GM12878 (cell line): ENCODE data around the gene CLIP3. TPM values are rescaled to one million over a fixed set of nuclear protein-coding genes. Genes with fewer than 3 reads are reported as not detected.

ENCODE experiments used
- ATAC-seq: fragments of 200-7000 bp; cut with Tn5 transposase; 3 replicates; pipeline ENCODE4 v1.9.1; 2020; ENCODE audit warnings: mild to moderate bottlenecking, moderate library complexity
- BruUV-seq: library from RNA; stranded (reverse); fragments of 400-500 nt; replicated peaks from 2 replicates; lab custom pipeline; 2021; lab: Mats Ljungman, UMichigan
- CTCF ChIA-PET: fragments of 300-600 bp; sonication (Branson Sonifier 250); formaldehyde crosslinking; extraction: SDS; loops from one replicate; lab custom pipeline; 2021; ENCODE audit warnings: inconsistent platforms; lab: Yijun Ruan, JAX
- POLR2A ChIA-PET: fragments of 350-600 bp; formaldehyde crosslinking; extraction: SDS; loops from one replicate; lab custom pipeline; 2021; ENCODE audit warnings: inconsistent platforms; lab: Charles Lee
- RAD21 ChIA-PET: fragments of 300-600 bp; sonication (Branson Sonifier 250); formaldehyde crosslinking; loops from one replicate; lab custom pipeline; 2023; ENCODE audit warnings: antibody characterized with exemption; ENCODE audit not compliant: unreplicated experiment; lab: Charles Lee
- SMC1A ChIA-PET: fragments of 300-600 bp; sonication (Branson Sonifier 250); formaldehyde crosslinking; loops from one replicate; lab custom pipeline; 2023; ENCODE audit not compliant: unreplicated experiment, uncharacterized antibody; lab: Charles Lee
- DNase-seq: peaks from one replicate; pipeline ENCODE4 v3.0.0-alpha.2; 2011; ENCODE audit warnings: low read depth, low spot score
- FAIRE-seq: peaks from 3 replicates; lab custom pipeline; 2011; peaks lifted over from hg19 to GRCh38; lab: Jason Lieb, UNC
- H2AFZ ChIP-seq: 2 replicates; pipeline ENCODE4 v1.6.0; 2011; ENCODE audit warnings: low read depth, low read length, control low read depth; ENCODE audit not compliant: control insufficient read depth
- H3K27ac ChIP-seq: 2 replicates; pipeline ENCODE4 v1.5.1; 2011; ENCODE audit warnings: control low read depth; ENCODE audit not compliant: control insufficient read depth, insufficient read depth
- H3K27me3 ChIP-seq, 2 experiments: replicated peaks in 1 of 2; 2 replicates each; pipeline versions ENCODE4 v1.6.0 to v1.6.1; 2011; ENCODE audit warnings: low read length in 1 of 2; ENCODE audit not compliant: control insufficient read depth in 2 of 2, insufficient read depth in 2 of 2
- H3K36me3 ChIP-seq, 2 experiments: 2 replicates each; pipeline ENCODE4 v1.5.1; 2011; ENCODE audit warnings: low read length in 1 of 2; ENCODE audit not compliant: control insufficient read depth in 2 of 2, insufficient read depth in 2 of 2
- H3K4me1 ChIP-seq: 2 replicates; pipeline ENCODE4 v1.6.1; 2011; ENCODE audit warnings: mild to moderate bottlenecking, low read length, moderate library complexity, mixed read lengths; ENCODE audit not compliant: control insufficient read depth, insufficient read depth
- H3K4me2 ChIP-seq: 2 replicates; pipeline ENCODE4 v1.6.0; 2011; ENCODE audit warnings: control low read depth; ENCODE audit not compliant: control insufficient read depth, insufficient read depth
- H3K4me3 ChIP-seq: fragments of 200-600 bp; sonication (generic); 2 replicates; pipeline ENCODE4 v1.5.1; 2016
- H3K79me2 ChIP-seq: 2 replicates; pipeline ENCODE4 v1.6.0; 2011; ENCODE audit warnings: low read length; ENCODE audit not compliant: control insufficient read depth, insufficient read depth
- H3K9ac ChIP-seq: 2 replicates; pipeline ENCODE4 v1.8.0; 2011; ENCODE audit warnings: low read length, control low read depth, mixed read lengths; ENCODE audit not compliant: control insufficient read depth, insufficient read depth
- H3K9me3 ChIP-seq: replicated peaks from 3 replicates; pipeline ENCODE4 v1.5.1; 2011; ENCODE audit warnings: mild to moderate bottlenecking, low read length; ENCODE audit not compliant: control insufficient read depth, insufficient read depth
- H4K20me1 ChIP-seq: 2 replicates; pipeline ENCODE4 v1.6.0; 2011; ENCODE audit not compliant: control insufficient read depth, insufficient read depth
- BCL11A ChIP-seq: IDR thresholded peaks from 2 replicates; pipeline ENCODE4 v1.6.1; 2011; ENCODE audit warnings: low read depth, low read length
- CTCF ChIP-seq, 3 experiments: IDR thresholded peaks in 2 of 3; conservative IDR thresholded peaks in 1 of 3; 2 replicates each; pipeline ENCODE4 v1.5.1; 2011; ENCODE audit warnings: low read depth in 3 of 3, low read length in 3 of 3, mild to moderate bottlenecking in 3 of 3, control low read depth in 2 of 3, moderate library complexity in 2 of 3, inconsistent platforms in 1 of 3, mixed read lengths in 1 of 3; ENCODE audit not compliant: control insufficient read depth in 2 of 3, insufficient read depth in 1 of 3; ENCODE audit errors: extremely low read depth in 1 of 3
- EED ChIP-seq: sonication (generic); IDR thresholded peaks from 2 replicates; pipeline ENCODE4 v1.6.1; 2016; ENCODE audit warnings: antibody characterized with exemption, low read depth
- NR2C1 ChIP-seq: fragments of 450-650 bp; IDR thresholded peaks from 2 replicates; pipeline ENCODE4 v1.6.1; 2017; ENCODE audit warnings: antibody characterized with exemption, mild to moderate bottlenecking, moderate library complexity
- ZNF274 ChIP-seq: IDR thresholded peaks from one replicate; pipeline ENCODE4 v1.8.0; 2011; ENCODE audit not compliant: insufficient read length, insufficient read depth
- WGBS: methylation state at CpG from one replicate; pipeline ENCODE4 v1.1.6; 2016; ENCODE audit warnings: low lambda C conversion rate; ENCODE audit not compliant: insufficient replicate concordance, insufficient coverage; ENCODE audit errors: missing lambda C conversion rate; 5-methylcytosine and 5-hydroxymethylcytosine counted together
- in situ Hi-C: fragments of 300-500 bp; cut with MboI; formaldehyde crosslinking; loops from 9 replicates; pipeline ENCODE4 v1.14.3; 2018; ENCODE audit warnings: mixed read lengths
- intact Hi-C: fragments of 100-400 bp; cut with micrococcal nuclease; formaldehyde crosslinking; loops from one replicate; pipeline ENCODE4 v1.14.2; 2022; ENCODE audit not compliant: unreplicated experiment
- polyA plus RNA-seq, 11 experiments: library from polyadenylated mRNA; depleted of rRNA in 4 of 11; unstranded in 6 of 11; stranded (reverse) in 5 of 11; fragments of >200 nt; fragmentation: Nextera tagmentation in 4 of 11; fragmentation: Illumina TruSeq in 1 of 11; extraction: Ambion mirVana in 4 of 11; extraction: Trizol in 1 of 11; gene quantifications; 1 replicate in 1 of 11; 2 replicates in 10 of 11; pipeline versions ENCODE4 v1.2.1 to v1.2.3, GENCODE V29; 2011 to 2016; ENCODE audit warnings: inconsistent platforms in 2 of 11, missing spikeins in 2 of 11, low read depth in 1 of 11
- total RNA-seq, 4 experiments: library from RNA; depleted of rRNA in 3 of 4; stranded (reverse); fragments of >200 nt in 3 of 4; fragmentation: Illumina TruSeq in 1 of 4; extraction: Trizol in 1 of 4; gene quantifications; 2 replicates each; pipeline versions ENCODE4 v1.2.1 to v1.2.3, GENCODE V29; 2013 to 2021
- TF ChIP-seq, protein P1 (sequence below): IDR thresholded peaks from 2 replicates; pipeline ENCODE4 v1.6.1; 2012; ENCODE audit warnings: improper control_type of control experiment, low read depth, low read length; ENCODE audit not compliant: insufficient replicate concordance

The CLIP3 gene
- total and polyA plus RNA-seq, 10 of the 15 experiments (the other 5 are each of a cell fraction or from before 2014, with no cell fraction given): 0.09 to 2.7 (median 0.45) TPM; not detected in 1

DNA sequence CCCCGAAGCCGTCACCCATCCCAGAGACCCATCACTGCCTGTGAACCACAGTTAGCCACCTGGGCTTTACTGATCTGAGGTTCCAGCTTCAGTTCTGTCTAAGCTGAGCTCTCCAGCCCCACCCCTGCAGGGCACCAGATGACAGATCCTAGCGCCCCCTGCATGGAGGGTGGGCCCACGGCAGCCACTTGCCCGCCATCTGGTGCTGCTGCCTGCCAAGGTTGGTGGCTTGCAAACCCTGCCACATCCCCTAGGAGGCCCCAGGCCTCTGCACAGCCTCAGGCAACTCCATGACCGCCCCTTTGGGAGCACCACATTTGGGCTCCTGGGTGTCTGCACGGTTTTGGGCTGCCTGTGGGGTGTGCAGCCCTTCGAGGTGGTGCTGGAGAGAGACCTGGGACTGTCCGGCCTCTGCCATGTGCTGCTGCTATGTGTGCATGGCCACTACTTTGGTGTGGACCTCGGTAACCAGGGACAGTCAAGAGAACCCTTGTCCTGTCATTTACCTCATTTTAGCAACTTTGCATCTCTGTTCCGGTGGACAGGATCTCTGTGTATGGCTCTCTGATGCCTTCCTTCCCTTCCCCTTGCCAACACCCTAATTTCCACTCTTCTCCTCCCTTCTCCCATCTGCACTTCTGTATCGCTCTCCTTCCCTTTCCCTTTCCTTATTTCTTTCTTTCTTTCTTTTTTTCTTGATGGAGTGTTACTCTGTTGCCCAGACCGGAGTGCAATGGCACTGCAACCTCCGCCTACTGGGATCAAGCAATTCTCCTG is 55.0 kb downstream of the CLIP3 start:
- Histone ChIP-seq H3K79me2 (no peaks in the 10 kb centered on the region), H3K9me3 (no peaks in the 10 kb centered on the region), H3K4me1 (no peaks in the 10 kb centered on the region), H4K20me1 (no peaks in the 10 kb centered on the region), H3K4me3 (no peak overlapping the region), H3K9ac (no peak overlapping the region), H3K27ac (no peak overlapping the region), H3K4me2 (no peak overlapping the region), H3K27me3 (no peaks in the 10 kb centered on the region), H3K36me3 (no peaks in the 10 kb centered on the region), H2AFZ (no peak overlapping the region)
- intact Hi-C loops: no loop called here
- TF ChIP-seq EED (no peak), NR2C1 (no peak), ZNF274 (no peak), BCL11A (no peak), CTCF (IDR thresholded peaks at IDR 0.05 in 2 of 3, conservative IDR thresholded peaks at IDR 0.05 in 1 of 3; ENCODE audit: control insufficient read depth in 2 of 3, extremely low read depth in 1 of 3, insufficient read depth in 1 of 3, low read depth in 3 of 3, low read length in 3 of 3) (peak; percentile 36 to 40 (median 39))
- TF ChIP-seq, protein P1, sequence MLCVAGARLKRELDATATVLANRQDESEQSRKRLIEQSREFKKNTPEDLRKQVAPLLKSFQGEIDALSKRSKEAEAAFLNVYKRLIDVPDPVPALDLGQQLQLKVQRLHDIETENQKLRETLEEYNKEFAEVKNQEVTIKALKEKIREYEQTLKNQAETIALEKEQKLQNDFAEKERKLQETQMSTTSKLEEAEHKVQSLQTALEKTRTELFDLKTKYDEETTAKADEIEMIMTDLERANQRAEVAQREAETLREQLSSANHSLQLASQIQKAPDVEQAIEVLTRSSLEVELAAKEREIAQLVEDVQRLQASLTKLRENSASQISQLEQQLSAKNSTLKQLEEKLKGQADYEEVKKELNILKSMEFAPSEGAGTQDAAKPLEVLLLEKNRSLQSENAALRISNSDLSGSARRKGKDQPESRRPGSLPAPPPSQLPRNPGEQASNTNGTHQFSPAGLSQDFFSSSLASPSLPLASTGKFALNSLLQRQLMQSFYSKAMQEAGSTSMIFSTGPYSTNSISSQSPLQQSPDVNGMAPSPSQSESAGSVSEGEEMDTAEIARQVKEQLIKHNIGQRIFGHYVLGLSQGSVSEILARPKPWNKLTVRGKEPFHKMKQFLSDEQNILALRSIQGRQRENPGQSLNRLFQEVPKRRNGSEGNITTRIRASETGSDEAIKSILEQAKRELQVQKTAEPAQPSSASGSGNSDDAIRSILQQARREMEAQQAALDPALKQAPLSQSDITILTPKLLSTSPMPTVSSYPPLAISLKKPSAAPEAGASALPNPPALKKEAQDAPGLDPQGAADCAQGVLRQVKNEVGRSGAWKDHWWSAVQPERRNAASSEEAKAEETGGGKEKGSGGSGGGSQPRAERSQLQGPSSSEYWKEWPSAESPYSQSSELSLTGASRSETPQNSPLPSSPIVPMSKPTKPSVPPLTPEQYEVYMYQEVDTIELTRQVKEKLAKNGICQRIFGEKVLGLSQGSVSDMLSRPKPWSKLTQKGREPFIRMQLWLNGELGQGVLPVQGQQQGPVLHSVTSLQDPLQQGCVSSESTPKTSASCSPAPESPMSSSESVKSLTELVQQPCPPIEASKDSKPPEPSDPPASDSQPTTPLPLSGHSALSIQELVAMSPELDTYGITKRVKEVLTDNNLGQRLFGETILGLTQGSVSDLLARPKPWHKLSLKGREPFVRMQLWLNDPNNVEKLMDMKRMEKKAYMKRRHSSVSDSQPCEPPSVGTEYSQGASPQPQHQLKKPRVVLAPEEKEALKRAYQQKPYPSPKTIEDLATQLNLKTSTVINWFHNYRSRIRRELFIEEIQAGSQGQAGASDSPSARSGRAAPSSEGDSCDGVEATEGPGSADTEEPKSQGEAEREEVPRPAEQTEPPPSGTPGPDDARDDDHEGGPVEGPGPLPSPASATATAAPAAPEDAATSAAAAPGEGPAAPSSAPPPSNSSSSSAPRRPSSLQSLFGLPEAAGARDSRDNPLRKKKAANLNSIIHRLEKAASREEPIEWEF: no peak
- ChIA-PET POLR2A (no interaction called here), RAD21 (interaction anchor here (1.5 kb wide), 1 partner anchor 83 kb away, joined by 4 read pairs; no protein-coding TSS in a partner anchor), CTCF (interaction anchor here (1.5 kb wide), 1 partner anchor 137 kb away, joined by 3 read pairs; the partner anchor contains the start of genes POLR2I and TBCB), SMC1A (no interaction called here)
- DNase-seq (no peak), FAIRE-seq (no peak), ATAC-seq (peak; percentile 97)
- no TSS peak for BruUV-seq
- in situ Hi-C loops: no loop called here
- WGBS: 28% methylated on average over 14 of the region's 14 CpGs
